Neural cell (in vitro differentiated cells): Measurements from ENCODE around the gene AS3MT.

ENCODE experiments used
- EZH2 ChIP-seq: fragments of 200-600, 300-800 bp; shearing (Covaris generic), sonication (generic); IDR thresholded peaks from 2 replicates; pipeline ENCODE4 v1.6.1; 2014; ENCODE audit warnings: antibody characterized with exemption, low read length, borderline replicate concordance, mild to moderate bottlenecking; ENCODE audit not compliant: insufficient read depth, poor library complexity, severe bottlenecking
- POLR2AphosphoS5 ChIP-seq: IDR thresholded peaks from 2 replicates; pipeline ENCODE4 v1.6.1; 2012
- RAD21 ChIP-seq: fragments of 450-650 bp; conservative IDR thresholded peaks from 2 replicates; pipeline ENCODE4 v1.6.1; 2014; ENCODE audit warnings: antibody characterized with exemption, mild to moderate bottlenecking, moderate library complexity
- SMC3 ChIP-seq: fragments of 450-650 bp; conservative IDR thresholded peaks from 2 replicates; pipeline ENCODE4 v1.6.1; 2014; ENCODE audit warnings: antibody characterized with exemption, mild to moderate bottlenecking, moderate library complexity; ENCODE audit not compliant: poor library complexity
- TF ChIP-seq, protein P1 (sequence below): fragments of 450-650 bp; IDR thresholded peaks from 2 replicates; pipeline ENCODE4 v1.5.1; 2014; ENCODE audit warnings: antibody characterized with exemption, mild to moderate bottlenecking, moderate library complexity; ENCODE audit not compliant: poor library complexity, severe bottlenecking

DNA sequence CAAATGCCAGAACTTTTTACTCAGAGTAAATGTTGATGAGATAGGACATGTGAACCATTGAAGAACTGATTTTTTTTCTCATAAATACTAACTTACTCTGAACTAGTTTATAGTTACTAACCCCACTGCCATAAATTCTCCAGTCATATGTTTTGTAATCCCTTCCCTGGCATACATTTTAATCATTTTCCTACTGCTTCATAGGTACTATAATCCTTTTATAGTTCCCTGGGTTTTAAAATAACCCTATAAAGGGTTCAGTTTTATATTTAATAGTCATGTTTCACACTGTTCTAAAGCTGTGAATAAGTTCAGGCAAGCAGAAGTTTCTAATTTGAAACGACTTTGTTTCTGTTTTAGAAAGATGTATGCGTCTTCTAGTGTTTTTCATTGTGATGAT, 77.7 kb downstream of the AS3MT start:
- TF ChIP-seq, protein P1, sequence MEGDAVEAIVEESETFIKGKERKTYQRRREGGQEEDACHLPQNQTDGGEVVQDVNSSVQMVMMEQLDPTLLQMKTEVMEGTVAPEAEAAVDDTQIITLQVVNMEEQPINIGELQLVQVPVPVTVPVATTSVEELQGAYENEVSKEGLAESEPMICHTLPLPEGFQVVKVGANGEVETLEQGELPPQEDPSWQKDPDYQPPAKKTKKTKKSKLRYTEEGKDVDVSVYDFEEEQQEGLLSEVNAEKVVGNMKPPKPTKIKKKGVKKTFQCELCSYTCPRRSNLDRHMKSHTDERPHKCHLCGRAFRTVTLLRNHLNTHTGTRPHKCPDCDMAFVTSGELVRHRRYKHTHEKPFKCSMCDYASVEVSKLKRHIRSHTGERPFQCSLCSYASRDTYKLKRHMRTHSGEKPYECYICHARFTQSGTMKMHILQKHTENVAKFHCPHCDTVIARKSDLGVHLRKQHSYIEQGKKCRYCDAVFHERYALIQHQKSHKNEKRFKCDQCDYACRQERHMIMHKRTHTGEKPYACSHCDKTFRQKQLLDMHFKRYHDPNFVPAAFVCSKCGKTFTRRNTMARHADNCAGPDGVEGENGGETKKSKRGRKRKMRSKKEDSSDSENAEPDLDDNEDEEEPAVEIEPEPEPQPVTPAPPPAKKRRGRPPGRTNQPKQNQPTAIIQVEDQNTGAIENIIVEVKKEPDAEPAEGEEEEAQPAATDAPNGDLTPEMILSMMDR: no peak
- TF ChIP-seq SMC3: no peak
- no peak for TF ChIP-seq POLR2AphosphoS5
- no peak for TF ChIP-seq EZH2
- TF ChIP-seq RAD21: no peak
